ENCODE data around the gene F12. TPM values are rescaled to one million over a fixed set of nuclear protein-coding genes. Genes with fewer than 3 reads are reported as not detected.
A peak's percentile ranks its signal among the peaks of the same experiment; 100 is the strongest.
"Not testable (repeated sequence)": the region's sequence is repeated elsewhere in the genome, so short reads cannot be mapped to it uniquely, and the experiment has no call there.

Gene F12
- polyA plus RNA-seq, 1 donor from 2014 or later: 0.78 TPM

GRCh38 chr5:177421062-177421798 is 11.9 kb upstream of the F12 start:
- Mint-ChIP-seq H3K36me3 (no peaks in the 10 kb centered on the region), H3K9me3 (no peaks in the 10 kb centered on the region), H3K4me1 (peaks cover 8 to 12% (median 9%) of the 10 kb centered on the region in 3 donors), H3K27ac (peak overlapping the region in 1 of 3 donors; percentile 20), H3K27me3 (no peaks in the 10 kb centered on the region), H3K4me3 (no peak overlapping the region)

- peak overlapping the region in 1 of 4 donors; percentile 55 for H3K4me3 Mint-ChIP-seq
- not testable (repeated sequence) for H3K36me3 Mint-ChIP-seq, H3K27me3 Mint-ChIP-seq, H3K9me3 Mint-ChIP-seq, H3K27ac Mint-ChIP-seq, H3K4me1 Mint-ChIP-seq
Measured at GRCh38 chr5:177420472-177420871, 11.1 kb upstream of the F12 start.

GRCh38 chr5:177419046-177419445 is 9.7 kb upstream of the F12 start:
- H3K9me3 Mint-ChIP-seq: no peaks in the 10 kb centered on the region
- peaks cover 0 to 4% (median 3%) of the 10 kb centered on the region in 3 donors for H3K4me1 Mint-ChIP-seq
- no peak overlapping the region for H3K4me3 Mint-ChIP-seq
- no peaks in the 10 kb centered on the region for H3K36me3 Mint-ChIP-seq
- H3K27ac Mint-ChIP-seq: peak overlapping the region in 1 of 3 donors; percentile 19
- H3K27me3 Mint-ChIP-seq: no peaks in the 10 kb centered on the region

DNA sequence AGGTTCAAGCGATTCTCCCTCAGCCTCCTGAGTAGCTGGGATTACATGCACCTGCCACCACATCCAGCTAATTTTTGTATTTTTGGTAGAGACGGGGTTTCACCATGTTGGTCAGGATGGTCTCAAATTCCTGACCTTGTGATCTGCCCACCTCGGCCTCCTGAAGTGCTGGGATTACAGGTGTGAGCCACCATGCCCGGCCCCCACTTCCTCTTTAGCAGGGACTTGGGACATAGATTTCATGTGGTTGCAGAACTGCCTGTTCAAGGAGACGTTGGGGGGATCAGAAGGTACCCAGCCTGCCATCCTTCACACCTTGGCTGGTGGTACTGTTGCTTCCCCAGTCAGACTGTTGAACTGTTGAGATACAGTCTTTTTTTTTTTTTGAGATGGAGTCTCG is 7.7 kb upstream of the F12 start:
- not testable (repeated sequence) for H3K36me3 Mint-ChIP-seq, H3K9me3 Mint-ChIP-seq, H3K27ac Mint-ChIP-seq, H3K27me3 Mint-ChIP-seq
- Mint-ChIP-seq H3K4me3 (peak overlapping the region in 1 of 4 donors; percentile 9), H3K4me1 (peaks cover 6 to 12% (median 11%) of the 10 kb centered on the region in 3 donors)

- Mint-ChIP-seq H3K36me3 (no peaks in the 10 kb centered on the region), H3K9me3 (no peaks in the 10 kb centered on the region), H3K27me3 (peaks cover under 1% of the 10 kb centered on the region), H3K27ac (peak overlapping the region in 1 of 3 donors; percentile 74), H3K4me3 (no peak overlapping the region), H3K4me1 (peaks cover 6 to 12% (median 11%) of the 10 kb centered on the region in 3 donors)
Measured at GRCh38 chr5:177414481-177414880, 5.1 kb upstream of the F12 start.

DNA sequence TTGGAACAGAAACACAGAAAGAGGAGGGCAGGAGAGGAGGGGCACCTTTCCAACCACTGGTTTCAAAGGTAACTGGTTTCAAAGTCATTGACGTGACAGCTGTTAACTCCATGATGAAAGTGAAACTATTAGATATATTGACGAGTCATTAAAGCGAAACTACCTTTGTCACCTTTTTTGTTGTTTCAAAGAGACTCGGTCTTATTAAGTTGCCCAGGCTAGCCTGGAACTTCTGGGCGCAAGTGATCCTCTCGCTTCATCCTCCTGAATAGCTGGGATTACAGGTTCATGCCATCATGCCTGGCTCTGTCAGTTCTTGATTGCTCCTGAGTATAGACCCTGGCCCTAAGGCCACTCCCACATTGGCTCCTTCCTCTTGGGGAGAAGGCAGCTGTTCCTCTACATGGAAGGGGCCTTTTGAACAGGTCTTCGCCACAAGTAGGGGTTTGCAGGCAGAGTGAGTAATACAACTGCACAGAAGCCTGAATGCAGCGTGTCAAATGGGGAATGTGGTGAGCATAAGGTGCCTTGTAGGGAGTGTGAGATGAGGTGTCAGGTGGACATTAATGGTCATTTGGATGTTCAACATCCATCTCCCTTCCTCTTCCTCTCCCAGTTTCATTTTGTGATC is 3.4 kb upstream of the F12 start:
- peak overlapping the region in 2 of 4 donors; percentile 14 to 56 for H3K4me3 Mint-ChIP-seq
- H3K27ac Mint-ChIP-seq: peak overlapping the region; percentile 36 to 85 (median 73)
- peaks cover 6 to 12% (median 11%) of the 10 kb centered on the region in 3 donors for H3K4me1 Mint-ChIP-seq
- peaks cover 4% of the 10 kb centered on the region for H3K27me3 Mint-ChIP-seq
- no peaks in the 10 kb centered on the region for H3K36me3 Mint-ChIP-seq
- H3K9me3 Mint-ChIP-seq: no peaks in the 10 kb centered on the region

GRCh38 chr5:177410575-177410974 is 1.2 kb upstream of the F12 start:
- Mint-ChIP-seq H3K36me3 (no peaks in the 10 kb centered on the region), H3K4me3 (no peak overlapping the region)

GRCh38 chr5:177405805-177406204 is 3.6 kb downstream of the F12 start:
- Mint-ChIP-seq H3K4me3 (peak overlapping the region; percentile 41 to 84 (median 73)), H3K9me3 (no peaks in the 10 kb centered on the region), H3K27ac (peak overlapping the region; percentile 75 to 87 (median 76)), H3K4me1 (peaks cover 10 to 25% (median 21%) of the 10 kb centered on the region in 3 donors), H3K36me3 (no peaks in the 10 kb centered on the region), H3K27me3 (peaks cover 19% of the 10 kb centered on the region)

More at GRCh38 chr5:177410575-177410974, 1.2 kb upstream of the F12 start:
- no peaks in the 10 kb centered on the region for H3K9me3 Mint-ChIP-seq
- H3K27me3 Mint-ChIP-seq: peaks cover 4% of the 10 kb centered on the region
- peak overlapping the region in 1 of 3 donors; percentile 64 for H3K27ac Mint-ChIP-seq
- peaks cover 14 to 18% (median 16%) of the 10 kb centered on the region in 3 donors for H3K4me1 Mint-ChIP-seq

- peaks cover 10 to 25% (median 21%) of the 10 kb centered on the region in 3 donors for H3K4me1 Mint-ChIP-seq
- H3K27ac Mint-ChIP-seq: peak overlapping the region in 1 of 3 donors; percentile 87
- no peaks in the 10 kb centered on the region for H3K36me3 Mint-ChIP-seq
- H3K27me3 Mint-ChIP-seq: peaks cover 19% of the 10 kb centered on the region
- H3K9me3 Mint-ChIP-seq: no peaks in the 10 kb centered on the region
- H3K4me3 Mint-ChIP-seq: peak overlapping the region in 3 of 4 donors; percentile 47 to 84 (median 66)
Measured at GRCh38 chr5:177405312-177405711, 4.1 kb downstream of the F12 start.

- Mint-ChIP-seq H3K27me3 (peaks cover 19% of the 10 kb centered on the region), H3K27ac (peak overlapping the region in 1 of 3 donors; percentile 86), H3K9me3 (no peaks in the 10 kb centered on the region), H3K36me3 (no peaks in the 10 kb centered on the region), H3K4me1 (peaks cover 10 to 25% (median 21%) of the 10 kb centered on the region in 3 donors), H3K4me3 (peak overlapping the region; percentile 77 to 89 (median 80))
Measured at GRCh38 chr5:177404641-177405179, 4.7 kb downstream of the F12 start.

DNA sequence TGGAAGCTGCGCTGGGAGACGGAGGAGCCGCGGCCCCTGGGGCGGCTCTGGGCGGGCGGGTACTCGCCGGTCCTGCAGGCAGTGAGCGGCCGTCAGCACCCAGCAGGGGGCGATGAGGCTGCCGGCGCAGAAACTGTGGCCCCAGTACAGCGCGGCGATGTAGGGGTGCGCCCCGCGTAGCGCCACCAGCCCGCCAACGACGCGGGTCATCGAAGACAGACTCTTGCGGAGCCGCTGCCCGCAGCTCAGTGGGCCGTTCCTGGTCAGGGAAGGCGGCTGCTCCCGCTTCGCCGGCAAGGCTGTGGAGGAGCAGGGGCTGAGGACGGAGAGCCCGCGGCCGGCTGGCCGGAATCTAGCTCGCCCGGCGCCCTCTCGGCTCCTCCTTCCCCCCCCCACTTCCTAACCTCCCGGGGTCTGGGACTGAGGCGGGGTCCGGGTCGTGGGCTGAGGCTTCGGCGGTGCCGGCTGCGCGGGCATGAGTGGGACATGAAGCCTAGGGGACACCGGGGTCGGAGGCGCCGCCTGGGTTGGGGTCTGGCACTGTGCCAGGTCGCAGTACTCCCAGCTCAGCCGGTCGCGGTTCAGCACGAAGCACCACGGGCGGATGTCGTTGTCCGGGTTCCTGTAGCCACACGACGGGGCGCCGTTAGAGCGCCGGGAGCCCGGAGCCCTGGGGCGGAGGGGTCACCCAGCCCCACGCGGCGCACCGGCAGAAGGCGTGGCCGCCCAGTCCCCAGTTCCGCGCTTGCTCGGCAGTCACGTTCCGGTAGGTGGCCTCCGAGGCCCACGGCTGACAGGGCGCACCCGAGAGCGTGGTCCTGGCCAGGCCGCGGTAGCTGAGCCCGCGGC is 5.3 kb downstream of the F12 start:
- peak overlapping the region; percentile 77 to 92 (median 86) for H3K4me3 Mint-ChIP-seq
- H3K4me1 Mint-ChIP-seq: peaks cover 10 to 25% (median 21%) of the 10 kb centered on the region in 3 donors
- H3K36me3 Mint-ChIP-seq: no peaks in the 10 kb centered on the region
- no peaks in the 10 kb centered on the region for H3K9me3 Mint-ChIP-seq
- peak overlapping the region in 2 of 3 donors; percentile 67 to 86 for H3K27ac Mint-ChIP-seq
- H3K27me3 Mint-ChIP-seq: peaks cover 15% of the 10 kb centered on the region

- peak overlapping the region in 2 of 3 donors; percentile 67 to 86 for H3K27ac Mint-ChIP-seq
- H3K27me3 Mint-ChIP-seq: peaks cover 15% of the 10 kb centered on the region
- H3K4me1 Mint-ChIP-seq: peaks cover 10 to 25% (median 21%) of the 10 kb centered on the region in 3 donors
- H3K9me3 Mint-ChIP-seq: no peaks in the 10 kb centered on the region
- H3K4me3 Mint-ChIP-seq: peak overlapping the region; percentile 77 to 92 (median 86)
- H3K36me3 Mint-ChIP-seq: no peaks in the 10 kb centered on the region
Measured at GRCh38 chr5:177403102-177403791, 6.1 kb downstream of the F12 start.

- H3K4me1 Mint-ChIP-seq: peaks cover 10 to 25% (median 21%) of the 10 kb centered on the region in 3 donors
- peak overlapping the region in 1 of 3 donors; percentile 86 for H3K27ac Mint-ChIP-seq
- H3K27me3 Mint-ChIP-seq: peaks cover 15% of the 10 kb centered on the region
- peak overlapping the region; percentile 77 to 92 (median 86) for H3K4me3 Mint-ChIP-seq
- no peaks in the 10 kb centered on the region for H3K9me3 Mint-ChIP-seq
- no peaks in the 10 kb centered on the region for H3K36me3 Mint-ChIP-seq
Measured at GRCh38 chr5:177402271-177403043, 6.9 kb downstream of the F12 start.

Measured in IgD-negative memory B cell (primary cell).